GM19395 (cell line): ENCODE results near the gene WSCD1.

Experiments
- ATAC-seq: cut with Tn5 transposase; IDR thresholded peaks from one replicate; pipeline ENCODE4 v1.9.1; 2021; ENCODE audit warnings: mild to moderate bottlenecking, moderate library complexity; ENCODE audit not compliant: unreplicated experiment

WSCD1 gene

GRCh38 chr17:6069539-6070429, at the start of gene WSCD1:
Gene WSCD1, plus strand, starts transcription at chr17:6070379. Its CDS starts 10,280 bp downstream, at chr17:6080659.
- no peak for ATAC-seq

GRCh38 chr17:6021011-6021400, 49.2 kb upstream of the WSCD1 start:
- no peak for ATAC-seq

- no peak for ATAC-seq
These were observed 48.6 kb upstream of the WSCD1 start for GRCh38 chr17:6021627-6022026.

GRCh38 chr17:6023036-6023831, 46.9 kb upstream of the WSCD1 start:
- ATAC-seq = no peak

GRCh38 chr17:6024576-6024975, 45.6 kb upstream of the WSCD1 start:
- ATAC-seq = no peak

GRCh38 chr17:6027342-6028024, 42.7 kb upstream of the WSCD1 start:
- no peak for ATAC-seq

GRCh38 chr17:6028294-6028693, 41.9 kb upstream of the WSCD1 start:
- no peak for ATAC-seq

- no peak for ATAC-seq
These were observed 34.3 kb upstream of the WSCD1 start for GRCh38 chr17:6035801-6036394.

- ATAC-seq = no peak
These were observed 29.7 kb upstream of the WSCD1 start for GRCh38 chr17:6040504-6040903.

GRCh38 chr17:6041246-6041645, 28.9 kb upstream of the WSCD1 start:
- ATAC-seq = no peak

GRCh38 chr17:6043405-6043804, 26.8 kb upstream of the WSCD1 start:
- ATAC-seq = no peak

- ATAC-seq = no peak
These were observed 25.9 kb upstream of the WSCD1 start for GRCh38 chr17:6044261-6044660.

GRCh38 chr17:6045621-6046357, 24.4 kb upstream of the WSCD1 start:
- no peak for ATAC-seq

GRCh38 chr17:6046431-6046830, 23.7 kb upstream of the WSCD1 start:
- no peak for ATAC-seq

GRCh38 chr17:6046931-6047330, 23.2 kb upstream of the WSCD1 start:
- ATAC-seq = no peak

- no peak for ATAC-seq
These were observed 22.2 kb upstream of the WSCD1 start for GRCh38 chr17:6047966-6048365.

- ATAC-seq = no peak
These were observed 21.7 kb upstream of the WSCD1 start for GRCh38 chr17:6048486-6048885.

- no peak for ATAC-seq
These were observed 17.3 kb upstream of the WSCD1 start for GRCh38 chr17:6052926-6053325.

- ATAC-seq = no peak
These were observed 15.8 kb upstream of the WSCD1 start for GRCh38 chr17:6054372-6054771.

GRCh38 chr17:6056104-6056503, 14.1 kb upstream of the WSCD1 start:
- no peak for ATAC-seq
